GM12878 (cell line): ENCODE results near the gene ZSWIM3. TPM values are rescaled to one million over a fixed set of nuclear protein-coding genes. Genes with fewer than 3 reads are reported as not detected.

Experiments
- BHLHE40 ChIP-seq, 2 experiments: fragments of 450-650 bp in 1 of 2; IDR thresholded peaks; 2 replicates each; pipeline ENCODE4 v1.6.1; 2011 to 2017; ENCODE audit warnings: low read depth in 2 of 2, borderline replicate concordance in 1 of 2, improper control_type of control experiment in 1 of 2, low read length in 1 of 2, mild to moderate bottlenecking in 1 of 2
- CREM ChIP-seq: IDR thresholded peaks from 2 replicates; pipeline ENCODE4 v1.6.1; 2014; ENCODE audit warnings: antibody characterized with exemption, low read depth
- CUX1 ChIP-seq: IDR thresholded peaks from 2 replicates; pipeline ENCODE4 v1.6.1; 2012; ENCODE audit warnings: improper control_type of control experiment, low read depth, low read length; ENCODE audit not compliant: insufficient replicate concordance
- E2F4 ChIP-seq: IDR thresholded peaks from 2 replicates; pipeline ENCODE4 v1.6.1; 2012; ENCODE audit warnings: low read depth, low read length, improper control_type of control experiment
- ESRRA ChIP-seq: IDR thresholded peaks from 2 replicates; pipeline ENCODE4 v1.6.1; 2012; ENCODE audit warnings: mild to moderate bottlenecking, low read length, improper control_type of control experiment
- HDGF ChIP-seq: fragments of 450-650 bp; IDR thresholded peaks from 2 replicates; pipeline ENCODE4 v1.6.1; 2016; ENCODE audit warnings: antibody characterized with exemption
- JUND ChIP-seq: IDR thresholded peaks from 2 replicates; pipeline ENCODE4 v1.6.1; 2012; ENCODE audit warnings: low read depth, mild to moderate bottlenecking, low read length, improper control_type of control experiment, moderate library complexity
- KAT2A ChIP-seq: conservative IDR thresholded peaks from 2 replicates; pipeline ENCODE4 v1.6.1; 2011; ENCODE audit warnings: low read depth, low read length; ENCODE audit not compliant: control insufficient read depth
- MEF2A ChIP-seq: IDR thresholded peaks from 2 replicates; pipeline ENCODE4 v1.6.1; 2011; ENCODE audit warnings: low read depth, mild to moderate bottlenecking, low read length, moderate library complexity; ENCODE audit not compliant: insufficient read depth
- NFXL1 ChIP-seq: fragments of 450-650 bp; IDR thresholded peaks from 2 replicates; pipeline ENCODE4 v1.6.1; 2017; ENCODE audit warnings: antibody characterized with exemption, mild to moderate bottlenecking, borderline replicate concordance
- POLR2A ChIP-seq: IDR thresholded peaks from 2 replicates; pipeline ENCODE4 v1.6.1; 2011; ENCODE audit warnings: low read depth, mild to moderate bottlenecking, low read length
- RBBP5 ChIP-seq: fragments of 200-600 bp; sonication (generic); conservative IDR thresholded peaks from 2 replicates; pipeline ENCODE4 v1.6.1; 2016
- STAT3 ChIP-seq: IDR thresholded peaks from 2 replicates; pipeline ENCODE4 v1.6.1; 2011; ENCODE audit warnings: low read depth, low read length, improper control_type of control experiment
- TCF12 ChIP-seq: IDR thresholded peaks from 2 replicates; pipeline ENCODE4 v1.6.1; 2011; ENCODE audit warnings: low read depth, mild to moderate bottlenecking, low read length
- ZBED1 ChIP-seq: IDR thresholded peaks from 2 replicates; pipeline ENCODE4 v1.6.1; 2016; ENCODE audit warnings: borderline replicate concordance
- ZBTB33 ChIP-seq: fragments of 450-650 bp; IDR thresholded peaks from 2 replicates; pipeline ENCODE4 v1.6.1; 2017; ENCODE audit warnings: mild to moderate bottlenecking
- polyA plus RNA-seq, 11 experiments: library from polyadenylated mRNA; depleted of rRNA in 4 of 11; unstranded in 6 of 11; stranded (reverse) in 5 of 11; fragments of >200 nt; fragmentation: Nextera tagmentation in 4 of 11; fragmentation: Illumina TruSeq in 1 of 11; extraction: Ambion mirVana in 4 of 11; extraction: Trizol in 1 of 11; gene quantifications; 1 replicate in 1 of 11; 2 replicates in 10 of 11; pipeline versions ENCODE4 v1.2.1 to v1.2.3, GENCODE V29; 2011 to 2016; ENCODE audit warnings: inconsistent platforms in 2 of 11, missing spikeins in 2 of 11, low read depth in 1 of 11
- total RNA-seq, 4 experiments: library from RNA; depleted of rRNA in 3 of 4; stranded (reverse); fragments of >200 nt in 3 of 4; fragmentation: Illumina TruSeq in 1 of 4; extraction: Trizol in 1 of 4; gene quantifications; 2 replicates each; pipeline versions ENCODE4 v1.2.1 to v1.2.3, GENCODE V29; 2013 to 2021
- TF ChIP-seq, protein P1 (sequence below): fragments of 450-650 bp; IDR thresholded peaks from 2 replicates; pipeline ENCODE4 v1.6.1; 2017; ENCODE audit warnings: mild to moderate bottlenecking, moderate library complexity

Gene ZSWIM3
- total and polyA plus RNA-seq, 10 of the 15 experiments (the other 5 are each of a cell fraction or from before 2014, with no cell fraction given) = 1.6 to 5.1 (median 4.2) TPM

GRCh38 chr20:45890985-45891983 is 33.9 kb downstream of the ZSWIM3 start, which contains the start of the genes CTSA and NEURL2 (continued):
- TF ChIP-seq CUX1 = no peak
- peak; percentile 78 for TF ChIP-seq MEF2A
- no peak for TF ChIP-seq KAT2A
- TF ChIP-seq CREM = peak; percentile 61
- TF ChIP-seq JUND = no peak
- TF ChIP-seq E2F4 = no peak
- peak; percentile 75; the same call in 1 of the 2 replicates for TF ChIP-seq ESRRA
- TF ChIP-seq TCF12 = peak; percentile 65
- TF ChIP-seq, protein P1, sequence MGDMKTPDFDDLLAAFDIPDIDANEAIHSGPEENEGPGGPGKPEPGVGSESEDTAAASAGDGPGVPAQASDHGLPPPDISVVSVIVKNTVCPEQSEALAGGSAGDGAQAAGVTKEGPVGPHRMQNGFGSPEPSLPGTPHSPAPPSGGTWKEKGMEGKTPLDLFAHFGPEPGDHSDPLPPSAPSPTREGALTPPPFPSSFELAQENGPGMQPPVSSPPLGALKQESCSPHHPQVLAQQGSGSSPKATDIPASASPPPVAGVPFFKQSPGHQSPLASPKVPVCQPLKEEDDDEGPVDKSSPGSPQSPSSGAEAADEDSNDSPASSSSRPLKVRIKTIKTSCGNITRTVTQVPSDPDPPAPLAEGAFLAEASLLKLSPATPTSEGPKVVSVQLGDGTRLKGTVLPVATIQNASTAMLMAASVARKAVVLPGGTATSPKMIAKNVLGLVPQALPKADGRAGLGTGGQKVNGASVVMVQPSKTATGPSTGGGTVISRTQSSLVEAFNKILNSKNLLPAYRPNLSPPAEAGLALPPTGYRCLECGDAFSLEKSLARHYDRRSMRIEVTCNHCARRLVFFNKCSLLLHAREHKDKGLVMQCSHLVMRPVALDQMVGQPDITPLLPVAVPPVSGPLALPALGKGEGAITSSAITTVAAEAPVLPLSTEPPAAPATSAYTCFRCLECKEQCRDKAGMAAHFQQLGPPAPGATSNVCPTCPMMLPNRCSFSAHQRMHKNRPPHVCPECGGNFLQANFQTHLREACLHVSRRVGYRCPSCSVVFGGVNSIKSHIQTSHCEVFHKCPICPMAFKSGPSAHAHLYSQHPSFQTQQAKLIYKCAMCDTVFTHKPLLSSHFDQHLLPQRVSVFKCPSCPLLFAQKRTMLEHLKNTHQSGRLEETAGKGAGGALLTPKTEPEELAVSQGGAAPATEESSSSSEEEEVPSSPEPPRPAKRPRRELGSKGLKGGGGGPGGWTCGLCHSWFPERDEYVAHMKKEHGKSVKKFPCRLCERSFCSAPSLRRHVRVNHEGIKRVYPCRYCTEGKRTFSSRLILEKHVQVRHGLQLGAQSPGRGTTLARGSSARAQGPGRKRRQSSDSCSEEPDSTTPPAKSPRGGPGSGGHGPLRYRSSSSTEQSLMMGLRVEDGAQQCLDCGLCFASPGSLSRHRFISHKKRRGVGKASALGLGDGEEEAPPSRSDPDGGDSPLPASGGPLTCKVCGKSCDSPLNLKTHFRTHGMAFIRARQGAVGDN = peak; percentile 78
- TF ChIP-seq ZBED1 = 0 out of 2 replicates have a peak, but pooled peaks have one; percentile 37
- no peak for TF ChIP-seq ZBTB33
- TF ChIP-seq RBBP5 = no peak
- no peak for TF ChIP-seq NFXL1
- peak; percentile 88 for TF ChIP-seq POLR2A
- TF ChIP-seq HDGF = no peak
- TF ChIP-seq STAT3 = no peak
- TF ChIP-seq BHLHE40 (IDR thresholded peaks at IDR 0.05; ENCODE audit: borderline replicate concordance in 1 of 2, low read depth in 2 of 2, low read length in 1 of 2) = peak; percentile 91 to 98
